K562 (cell line): ENCODE results near the gene C2CD4C. TPM values are rescaled to one million over a fixed set of nuclear protein-coding genes. Genes with fewer than 3 reads are reported as not detected.

Source experiments
- ATAC-seq: fragments of 200-7000 bp; cut with Tn5 transposase; 3 replicates; pipeline ENCODE4 v1.9.1; 2020; ENCODE audit warnings: moderate library complexity
- BruUV-seq: library from RNA; stranded (reverse); fragments of 400-500 nt; replicated peaks from 2 replicates; lab custom pipeline; 2021; lab: Mats Ljungman, UMichigan
- CTCF ChIA-PET: fragments of 300-600 bp; formaldehyde crosslinking; extraction: SDS; loops from one replicate; lab custom pipeline; 2021; ENCODE audit warnings: low intra/inter-chr PET ratio; lab: Yijun Ruan, JAX
- POLR2A ChIA-PET: fragments of 300-600, 350-650 bp; sonication (Branson Sonifier 250); formaldehyde crosslinking; extraction: SDS; loops from one replicate; lab custom pipeline; 2021; ENCODE audit warnings: antibody characterized with exemption, inconsistent platforms; lab: Yijun Ruan, JAX
- DNase-seq, 4 experiments: peaks; one replicate each; pipeline versions ENCODE4 v3.0.0 to v3.0.0-alpha.2; 2011 to 2018; ENCODE audit warnings: low spot score in 3 of 4, mixed read lengths in 3 of 4; ENCODE audit errors: extremely low read depth in 1 of 4
- FAIRE-seq: peaks from 2 replicates; lab custom pipeline; 2011; peaks lifted over from hg19 to GRCh38; lab: Jason Lieb, UNC
- H2AFZ ChIP-seq: 2 replicates; pipeline ENCODE4 v1.6.0; 2011; ENCODE audit warnings: low read depth, low read length, control low read depth, inconsistent platforms
- H3K27ac ChIP-seq: fragments of 200-600 bp; 3 replicates; pipeline ENCODE4 v1.8.0; 2011; ENCODE audit warnings: low read depth, mild to moderate bottlenecking, control low read depth, inconsistent platforms, low read length, moderate library complexity, mixed read lengths; ENCODE audit errors: extremely low read depth
- H3K27me3 ChIP-seq, 2 experiments: fragments of 300-600 bp in 1 of 2; 2 replicates in 1 of 2; 3 replicates in 1 of 2; pipeline versions ENCODE4 v1.6.0 to v1.8.0; 2011; ENCODE audit warnings: inconsistent platforms in 2 of 2, low read length in 2 of 2, mild to moderate bottlenecking in 1 of 2, mixed read lengths in 1 of 2, moderate library complexity in 1 of 2; ENCODE audit not compliant: control insufficient read depth in 2 of 2, insufficient read depth in 2 of 2
- H3K36me3 ChIP-seq: fragments of 300-600 bp; 3 replicates; pipeline ENCODE4 v1.8.0; 2011; ENCODE audit warnings: mild to moderate bottlenecking, low read length, inconsistent platforms; ENCODE audit not compliant: control insufficient read depth, insufficient read depth
- H3K4me1 ChIP-seq, 2 experiments: fragments of 200-600 bp in 1 of 2; replicated peaks in 1 of 2; 2 replicates in 1 of 2; 3 replicates in 1 of 2; pipeline versions ENCODE4 v1.5.1 to v1.8.0; 2011; ENCODE audit warnings: inconsistent platforms in 2 of 2, low read length in 2 of 2, mild to moderate bottlenecking in 1 of 2, mixed read lengths in 1 of 2, moderate library complexity in 1 of 2; ENCODE audit not compliant: control insufficient read depth in 2 of 2, insufficient read depth in 2 of 2
- H3K4me2 ChIP-seq: 2 replicates; pipeline ENCODE4 v1.6.1; 2011; ENCODE audit warnings: low read length, control low read depth, inconsistent platforms, mixed read lengths; ENCODE audit not compliant: insufficient read depth
- H3K4me3 ChIP-seq: fragments of 200-600 bp; sonication (generic), shearing (Covaris generic); 2 replicates; pipeline ENCODE4 v1.5.1; 2016; ENCODE audit warnings: control low read depth, inconsistent platforms
- H3K79me2 ChIP-seq: fragments of 200-600 bp; 3 replicates; pipeline ENCODE4 v1.8.0; 2011; ENCODE audit warnings: low read length, inconsistent platforms; ENCODE audit not compliant: control insufficient read depth, insufficient read depth
- H3K9ac ChIP-seq, 2 experiments: 2 replicates each; pipeline versions ENCODE4 v1.6.0 to v1.6.1; 2011; ENCODE audit warnings: low read depth in 2 of 2, low read length in 2 of 2, control low read depth in 1 of 2, inconsistent platforms in 1 of 2, mild to moderate bottlenecking in 1 of 2, mixed read lengths in 1 of 2; ENCODE audit not compliant: insufficient read depth in 1 of 2
- H3K9me1 ChIP-seq: one replicate; pipeline ENCODE4 v1.6.0; 2011; ENCODE audit warnings: inconsistent platforms, mild to moderate bottlenecking, low read length, moderate library complexity; ENCODE audit not compliant: control insufficient read depth, insufficient read depth
- H3K9me3 ChIP-seq: replicated peaks from 2 replicates; pipeline ENCODE4 v1.5.1; 2011; ENCODE audit warnings: low read depth, low read length, inconsistent platforms; ENCODE audit not compliant: control insufficient read depth, insufficient read depth
- H4K20me1 ChIP-seq: replicated peaks from 2 replicates; pipeline ENCODE4 v1.6.1; 2011; ENCODE audit warnings: low read length, inconsistent platforms, mixed read lengths; ENCODE audit not compliant: control insufficient read depth, insufficient read depth
- GABPB2 ChIP-seq: fragments of 250-450 bp; sonication (Bioruptor Pico); conservative IDR thresholded peaks from 2 replicates; pipeline ENCODE4 v1.5.1; 2021; ENCODE audit warnings: mild to moderate bottlenecking
- PML ChIP-seq: IDR thresholded peaks from 2 replicates; pipeline ENCODE4 v1.6.1; 2012; ENCODE audit warnings: low read length, inconsistent platforms
- RBM17 ChIP-seq: fragments of 200-400 bp; formaldehyde crosslinking; IDR thresholded peaks from 2 replicates; pipeline ENCODE4 v1.6.1; 2017; ENCODE audit warnings: low read depth, mild to moderate bottlenecking, low read length, borderline replicate concordance
- ZNF232 ChIP-seq: sonication (generic); formaldehyde crosslinking; IDR thresholded peaks from 2 replicates; pipeline ENCODE4 v1.8.0; 2022; ENCODE audit warnings: mild to moderate bottlenecking, missing genetic modification reagents
- ZNF561 ChIP-seq: fragments of 450-650 bp; formaldehyde crosslinking; conservative IDR thresholded peaks from 2 replicates; pipeline ENCODE4 v1.4.0; 2020; ENCODE audit warnings: mild to moderate bottlenecking, moderate library complexity
- WGBS: fragments of 100-300 bp; shearing (Covaris generic); methylation state at CpG from one replicate; pipeline ENCODE4 v1.1.6; 2016; ENCODE audit warnings: low coverage, mixed read lengths; ENCODE audit not compliant: insufficient coverage; ENCODE audit errors: missing lambda C conversion rate; 5-methylcytosine and 5-hydroxymethylcytosine counted together
- in situ Hi-C: fragments of 300-500 bp; cut with MboI; formaldehyde crosslinking; loops from 4 replicates; pipeline ENCODE4 v1.15.0; 2018; ENCODE audit warnings: inconsistent platforms, mixed read lengths
- intact Hi-C: fragments of 100-400 bp; cut with micrococcal nuclease; formaldehyde crosslinking; loops from 2 replicates; pipeline ENCODE4 v1.14.2; 2022
- polyA plus RNA-seq, 8 experiments: library from polyadenylated mRNA; depleted of rRNA in 4 of 8; stranded (reverse) in 5 of 8; unstranded in 3 of 8; fragments of >200 nt; fragmentation: Nextera tagmentation in 2 of 8; fragmentation: Illumina TruSeq in 1 of 8; extraction: Ambion mirVana in 2 of 8; extraction: Trizol in 1 of 8; gene quantifications; 2 replicates each; pipeline versions ENCODE4 v1.2.1 to v1.2.3, GENCODE V29; 2011 to 2014; ENCODE audit warnings: inconsistent platforms in 1 of 8, missing spikeins in 1 of 8
- total RNA-seq, 7 experiments: library from RNA; depleted of rRNA in 6 of 7; stranded (reverse); fragments of >200 nt in 6 of 7; fragmentation: Illumina TruSeq in 2 of 7; extraction: Trizol in 2 of 7; gene quantifications; 2 replicates each; pipeline versions ENCODE4 v1.2.1 to v1.2.3, GENCODE V29; 2011 to 2021; ENCODE audit warnings: low replicate concordance in 1 of 7
- TF ChIP-seq, protein P1 (sequence below): fragments of 250-450 bp; sonication (Bioruptor Pico); IDR thresholded peaks from 2 replicates; pipeline ENCODE4 v1.5.0; 2020; ENCODE audit warnings: mild to moderate bottlenecking
- TF ChIP-seq, protein P2 (sequence below): fragments of 450-650 bp; IDR thresholded peaks from 2 replicates; pipeline ENCODE4 v1.6.1; 2018; ENCODE audit not compliant: partially characterized antibody
- TF ChIP-seq, protein P3 (sequence below): fragments of 250-450 bp; sonication (Bioruptor Pico); IDR thresholded peaks from 2 replicates; pipeline ENCODE4 v1.8.0; 2021; ENCODE audit warnings: moderate library complexity, mild to moderate bottlenecking, inconsistent platforms
- TF ChIP-seq, protein P4 (sequence below): fragments of 250-450 bp; sonication (Bioruptor Pico); IDR thresholded peaks from 2 replicates; pipeline ENCODE4 v1.5.0; 2021
- TF ChIP-seq, protein P5 (sequence below): sonication (generic); formaldehyde crosslinking; IDR thresholded peaks from 2 replicates; pipeline ENCODE4 v1.8.0; 2022; ENCODE audit warnings: mild to moderate bottlenecking, missing genetic modification reagents, borderline replicate concordance

Gene C2CD4C
- total and polyA plus RNA-seq, 9 of the 15 experiments (the other 6 are each of a cell fraction or from before 2014, with no cell fraction given) = 0.01 to 0.07 TPM; not detected in 7

DNA sequence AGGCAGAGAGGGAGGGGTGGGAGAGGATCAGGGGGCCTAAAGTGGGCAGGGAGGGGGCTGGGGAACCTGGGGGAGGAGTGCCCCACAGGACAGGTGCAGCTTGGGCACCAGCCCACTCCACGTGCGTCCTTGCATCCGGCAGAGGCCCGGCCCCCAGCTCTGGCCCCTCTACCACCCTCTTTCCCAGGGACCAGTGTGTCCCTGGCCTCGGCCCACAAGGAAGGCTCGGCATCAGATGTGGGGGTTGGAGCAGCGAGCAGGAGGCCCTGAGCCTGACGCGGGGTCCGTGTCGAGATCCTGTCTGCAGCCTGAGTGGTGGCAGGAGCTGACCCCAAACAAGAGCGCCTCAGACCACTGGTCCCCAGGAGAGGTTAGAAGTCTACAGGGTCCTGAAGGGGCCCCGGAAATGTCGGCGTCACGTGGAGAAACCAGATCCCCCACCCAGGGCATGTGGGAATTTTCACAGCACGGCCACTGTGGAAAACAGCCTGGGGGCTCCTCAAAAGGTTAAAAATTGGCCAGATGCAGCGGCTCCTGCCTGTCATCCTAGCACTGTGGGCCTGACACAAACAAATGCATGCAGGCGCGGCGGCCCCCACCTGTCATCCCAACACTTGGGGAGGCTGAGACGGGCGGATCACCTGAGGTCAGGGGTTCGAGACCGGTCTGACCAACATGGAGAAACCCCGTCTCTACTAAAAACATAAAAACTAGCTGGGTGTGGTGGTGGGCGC is 30.4 kb upstream of the C2CD4C start:
- peaks cover under 1% of the 10 kb centered on the region for H3K9me3 ChIP-seq
- H3K4me1 ChIP-seq = peaks cover 0 to 35% of the 10 kb centered on the region in 2 experiments; a peak in 2 of 5 replicates
- POLR2A ChIA-PET = no interaction called here
- no peak overlapping the region for H3K9ac ChIP-seq
- no peak overlapping the region for H3K4me3 ChIP-seq
- 3% methylated on average over 23 of the region's 27 CpGs for WGBS
- CTCF ChIA-PET = no interaction called here
- H3K9me1 ChIP-seq = peaks cover 2% of the 10 kb centered on the region
- no peak overlapping the region for H3K27ac ChIP-seq
- FAIRE-seq (no peak), DNase-seq (no peak), ATAC-seq (no peak)
- peaks cover 3% of the 10 kb centered on the region; the same call in 1 of the 2 replicates for H4K20me1 ChIP-seq
- no peaks in the 10 kb centered on the region for H3K79me2 ChIP-seq
- H3K4me2 ChIP-seq = no peak overlapping the region
- intact Hi-C loops (no loop called here), in situ Hi-C loops (no loop called here)
- H2AFZ ChIP-seq = no peak overlapping the region
- BruUV-seq = no TSS peak
- H3K36me3 ChIP-seq = no peaks in the 10 kb centered on the region
- H3K27me3 ChIP-seq = peaks cover 29 to 74% of the 10 kb centered on the region in 2 experiments; a peak in 4 of 5 replicates
- TF ChIP-seq PML (no peak), ZNF561 (no peak), ZNF232 (CRISPR knock-in tag) (no peak), GABPB2 (CRISPR knock-in tag) (no peak), RBM17 (no peak)
- TF ChIP-seq, protein P1, sequence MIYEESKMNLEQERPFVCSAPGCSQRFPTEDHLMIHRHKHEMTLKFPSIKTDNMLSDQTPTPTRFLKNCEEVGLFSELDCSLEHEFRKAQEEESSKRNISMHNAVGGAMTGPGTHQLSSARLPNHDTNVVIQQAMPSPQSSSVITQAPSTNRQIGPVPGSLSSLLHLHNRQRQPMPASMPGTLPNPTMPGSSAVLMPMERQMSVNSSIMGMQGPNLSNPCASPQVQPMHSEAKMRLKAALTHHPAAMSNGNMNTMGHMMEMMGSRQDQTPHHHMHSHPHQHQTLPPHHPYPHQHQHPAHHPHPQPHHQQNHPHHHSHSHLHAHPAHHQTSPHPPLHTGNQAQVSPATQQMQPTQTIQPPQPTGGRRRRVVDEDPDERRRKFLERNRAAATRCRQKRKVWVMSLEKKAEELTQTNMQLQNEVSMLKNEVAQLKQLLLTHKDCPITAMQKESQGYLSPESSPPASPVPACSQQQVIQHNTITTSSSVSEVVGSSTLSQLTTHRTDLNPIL (CRISPR knock-in tag) = no peak
- TF ChIP-seq, protein P2, sequence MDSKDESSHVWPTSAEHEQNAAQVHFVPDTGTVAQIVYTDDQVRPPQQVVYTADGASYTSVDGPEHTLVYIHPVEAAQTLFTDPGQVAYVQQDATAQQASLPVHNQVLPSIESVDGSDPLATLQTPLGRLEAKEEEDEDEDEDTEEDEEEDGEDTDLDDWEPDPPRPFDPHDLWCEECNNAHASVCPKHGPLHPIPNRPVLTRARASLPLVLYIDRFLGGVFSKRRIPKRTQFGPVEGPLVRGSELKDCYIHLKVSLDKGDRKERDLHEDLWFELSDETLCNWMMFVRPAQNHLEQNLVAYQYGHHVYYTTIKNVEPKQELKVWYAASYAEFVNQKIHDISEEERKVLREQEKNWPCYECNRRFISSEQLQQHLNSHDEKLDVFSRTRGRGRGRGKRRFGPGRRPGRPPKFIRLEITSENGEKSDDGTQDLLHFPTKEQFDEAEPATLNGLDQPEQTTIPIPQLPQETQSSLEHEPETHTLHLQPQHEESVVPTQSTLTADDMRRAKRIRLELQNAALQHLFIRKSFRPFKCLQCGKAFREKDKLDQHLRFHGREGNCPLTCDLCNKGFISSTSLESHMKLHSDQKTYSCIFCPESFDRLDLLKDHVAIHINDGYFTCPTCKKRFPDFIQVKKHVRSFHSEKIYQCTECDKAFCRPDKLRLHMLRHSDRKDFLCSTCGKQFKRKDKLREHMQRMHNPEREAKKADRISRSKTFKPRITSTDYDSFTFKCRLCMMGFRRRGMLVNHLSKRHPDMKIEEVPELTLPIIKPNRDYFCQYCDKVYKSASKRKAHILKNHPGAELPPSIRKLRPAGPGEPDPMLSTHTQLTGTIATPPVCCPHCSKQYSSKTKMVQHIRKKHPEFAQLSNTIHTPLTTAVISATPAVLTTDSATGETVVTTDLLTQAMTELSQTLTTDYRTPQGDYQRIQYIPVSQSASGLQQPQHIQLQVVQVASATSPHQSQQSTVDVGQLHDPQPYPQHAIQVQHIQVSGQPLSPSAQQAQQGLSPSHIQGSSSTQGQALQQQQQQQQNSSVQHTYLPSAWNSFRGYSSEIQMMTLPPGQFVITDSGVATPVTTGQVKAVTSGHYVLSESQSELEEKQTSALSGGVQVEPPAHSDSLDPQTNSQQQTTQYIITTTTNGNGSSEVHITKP = no peak
- TF ChIP-seq, protein P3, sequence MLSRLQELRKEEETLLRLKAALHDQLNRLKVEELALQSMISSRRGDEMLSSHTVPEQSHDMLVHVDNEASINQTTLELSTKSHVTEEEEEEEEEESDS (CRISPR knock-in tag) = no peak
- TF ChIP-seq, protein P4, sequence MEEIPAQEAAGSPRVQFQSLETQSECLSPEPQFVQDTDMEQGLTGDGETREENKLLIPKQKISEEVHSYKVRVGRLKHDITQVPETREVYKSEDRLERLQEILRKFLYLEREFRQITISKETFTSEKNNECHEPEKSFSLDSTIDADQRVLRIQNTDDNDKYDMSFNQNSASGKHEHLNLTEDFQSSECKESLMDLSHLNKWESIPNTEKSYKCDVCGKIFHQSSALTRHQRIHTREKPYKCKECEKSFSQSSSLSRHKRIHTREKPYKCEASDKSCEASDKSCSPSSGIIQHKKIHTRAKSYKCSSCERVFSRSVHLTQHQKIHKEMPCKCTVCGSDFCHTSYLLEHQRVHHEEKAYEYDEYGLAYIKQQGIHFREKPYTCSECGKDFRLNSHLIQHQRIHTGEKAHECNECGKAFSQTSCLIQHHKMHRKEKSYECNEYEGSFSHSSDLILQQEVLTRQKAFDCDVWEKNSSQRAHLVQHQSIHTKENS (CRISPR knock-in tag) = no peak
- TF ChIP-seq, protein P5, sequence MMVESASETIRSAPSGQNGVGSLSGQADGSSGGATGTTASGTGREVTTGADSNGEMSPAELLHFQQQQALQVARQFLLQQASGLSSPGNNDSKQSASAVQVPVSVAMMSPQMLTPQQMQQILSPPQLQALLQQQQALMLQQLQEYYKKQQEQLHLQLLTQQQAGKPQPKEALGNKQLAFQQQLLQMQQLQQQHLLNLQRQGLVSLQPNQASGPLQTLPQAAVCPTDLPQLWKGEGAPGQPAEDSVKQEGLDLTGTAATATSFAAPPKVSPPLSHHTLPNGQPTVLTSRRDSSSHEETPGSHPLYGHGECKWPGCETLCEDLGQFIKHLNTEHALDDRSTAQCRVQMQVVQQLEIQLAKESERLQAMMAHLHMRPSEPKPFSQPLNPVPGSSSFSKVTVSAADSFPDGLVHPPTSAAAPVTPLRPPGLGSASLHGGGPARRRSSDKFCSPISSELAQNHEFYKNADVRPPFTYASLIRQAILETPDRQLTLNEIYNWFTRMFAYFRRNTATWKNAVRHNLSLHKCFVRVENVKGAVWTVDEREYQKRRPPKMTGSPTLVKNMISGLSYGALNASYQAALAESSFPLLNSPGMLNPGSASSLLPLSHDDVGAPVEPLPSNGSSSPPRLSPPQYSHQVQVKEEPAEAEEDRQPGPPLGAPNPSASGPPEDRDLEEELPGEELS (CRISPR knock-in tag) = no peak
